Astrocyte of the spinal cord (primary cell): ENCODE measurements around the gene LRP1B.

Experiments used
- DNase-seq: peaks from one replicate; pipeline ENCODE4 v3.0.0; 2011; ENCODE audit warnings: low read depth, low spot score
- H3K4me3 ChIP-seq: 2 replicates; pipeline ENCODE4 v1.5.1; 2011; ENCODE audit warnings: low read depth, mild to moderate bottlenecking, low read length, moderate library complexity
- in situ Hi-C: cut with HindIII; loops from 2 replicates; pipeline ENCODE4 v1.10.0; 2017; ENCODE audit warnings: low sequenced_read_pairs
- TF ChIP-seq, protein P1 (sequence below): IDR thresholded peaks from 2 replicates; pipeline ENCODE4 v1.5.1; 2012; ENCODE audit warnings: low read depth, mild to moderate bottlenecking, low read length, inconsistent platforms

Gene LRP1B

DNA sequence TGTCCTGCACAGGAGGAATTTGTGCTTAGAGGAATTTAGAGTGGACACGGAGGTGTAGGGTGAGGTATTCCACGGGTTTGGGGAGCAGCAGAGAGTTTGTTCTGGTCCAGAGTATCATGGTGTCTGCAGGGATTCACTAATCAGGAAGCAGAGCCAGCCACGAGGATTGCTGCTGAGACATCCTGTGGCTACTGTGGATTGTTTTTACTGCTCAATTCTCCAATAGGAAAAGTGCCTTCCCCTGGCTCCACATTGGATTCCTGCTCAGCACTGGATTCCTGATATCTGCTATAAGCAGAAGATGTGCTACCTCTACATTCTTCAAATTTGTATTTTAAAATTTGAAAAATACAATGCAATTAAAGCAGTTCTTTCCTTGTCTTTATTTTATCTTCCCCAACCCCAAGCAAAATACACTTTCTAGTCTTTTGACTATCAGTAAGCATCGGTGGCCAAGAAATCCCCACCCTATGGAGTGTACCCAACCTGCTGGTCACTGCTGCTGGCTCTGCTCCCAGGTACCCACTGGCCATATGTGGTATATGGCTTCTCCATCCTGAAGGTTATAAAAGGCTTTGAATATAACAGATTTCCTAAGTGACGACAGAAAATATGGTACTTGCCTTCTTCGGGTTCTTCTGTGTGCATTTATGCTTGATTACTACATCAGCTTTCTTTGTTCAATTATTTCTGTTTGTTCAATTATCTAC lies 1947.6 kb downstream of the LRP1B start:
- in situ Hi-C loops, result no loop called here
- TF ChIP-seq, protein P1, sequence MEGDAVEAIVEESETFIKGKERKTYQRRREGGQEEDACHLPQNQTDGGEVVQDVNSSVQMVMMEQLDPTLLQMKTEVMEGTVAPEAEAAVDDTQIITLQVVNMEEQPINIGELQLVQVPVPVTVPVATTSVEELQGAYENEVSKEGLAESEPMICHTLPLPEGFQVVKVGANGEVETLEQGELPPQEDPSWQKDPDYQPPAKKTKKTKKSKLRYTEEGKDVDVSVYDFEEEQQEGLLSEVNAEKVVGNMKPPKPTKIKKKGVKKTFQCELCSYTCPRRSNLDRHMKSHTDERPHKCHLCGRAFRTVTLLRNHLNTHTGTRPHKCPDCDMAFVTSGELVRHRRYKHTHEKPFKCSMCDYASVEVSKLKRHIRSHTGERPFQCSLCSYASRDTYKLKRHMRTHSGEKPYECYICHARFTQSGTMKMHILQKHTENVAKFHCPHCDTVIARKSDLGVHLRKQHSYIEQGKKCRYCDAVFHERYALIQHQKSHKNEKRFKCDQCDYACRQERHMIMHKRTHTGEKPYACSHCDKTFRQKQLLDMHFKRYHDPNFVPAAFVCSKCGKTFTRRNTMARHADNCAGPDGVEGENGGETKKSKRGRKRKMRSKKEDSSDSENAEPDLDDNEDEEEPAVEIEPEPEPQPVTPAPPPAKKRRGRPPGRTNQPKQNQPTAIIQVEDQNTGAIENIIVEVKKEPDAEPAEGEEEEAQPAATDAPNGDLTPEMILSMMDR, result no peak

More for the DNA sequence above, 1947.6 kb downstream of the LRP1B start:
- no peak for DNase-seq
- no peak overlapping the region for H3K4me3 ChIP-seq
